ENCODE measurements around the gene ADGRF5.

The ADGRF5 gene

DNA sequence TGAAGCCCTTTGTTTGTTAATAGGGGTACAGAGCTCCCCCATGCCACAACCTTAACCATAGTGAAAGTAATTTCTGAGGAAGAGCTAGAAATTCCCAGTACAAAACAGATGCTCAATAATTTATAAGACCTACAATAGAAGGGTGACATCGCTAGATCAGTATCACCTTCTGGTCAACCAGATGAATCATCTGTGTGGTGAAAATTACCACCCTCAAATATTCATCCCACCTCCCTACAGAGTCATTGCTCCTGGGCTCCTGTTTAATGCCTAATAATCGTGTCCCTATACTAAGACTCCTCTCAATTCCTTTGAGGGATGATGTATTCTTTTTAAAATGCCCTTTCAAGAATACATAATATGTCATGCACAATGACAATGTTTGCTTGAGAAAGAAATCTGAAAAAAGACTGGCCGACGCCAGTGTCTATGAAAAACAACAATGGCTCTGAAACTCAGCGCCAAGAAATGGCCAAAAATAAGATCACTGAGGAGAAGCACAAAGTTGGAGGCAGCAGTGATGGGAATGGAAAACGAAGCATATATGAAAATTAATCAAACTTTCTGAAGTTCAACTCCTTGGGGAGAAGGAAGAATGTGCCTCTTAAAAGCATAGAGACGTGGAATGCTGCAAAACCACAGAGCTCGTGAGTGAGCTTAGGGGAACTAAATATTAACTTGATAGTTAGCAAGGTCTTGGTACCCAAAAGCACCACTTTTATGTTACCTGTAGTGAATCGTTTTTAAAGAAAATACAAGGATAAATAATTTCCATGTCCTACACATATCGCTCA, 11.0 kb upstream of the ADGRF5 start:
- DNase-seq (ENCODE audit: low read depth) = peak; percentile 19

DNA sequence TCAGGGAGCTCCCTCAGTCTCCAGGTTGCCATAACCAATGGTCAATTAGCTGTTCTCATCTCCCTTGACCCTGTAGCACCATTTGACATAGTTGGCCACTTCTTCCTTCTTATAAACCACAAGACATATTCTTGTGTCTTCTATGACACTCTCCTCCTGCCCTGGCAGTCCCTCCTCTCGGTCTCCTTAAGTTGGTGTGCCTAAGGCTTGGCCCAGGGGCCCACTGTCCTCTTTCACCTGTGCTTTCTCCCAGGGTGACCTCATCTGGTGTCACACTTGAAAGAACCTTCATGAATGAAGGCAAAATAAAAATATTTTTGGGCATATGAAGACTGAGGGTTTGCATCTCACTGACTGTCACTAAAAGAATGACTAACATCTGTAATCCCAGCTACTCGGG, 9.7 kb upstream of the ADGRF5 start:
- DNase-seq (ENCODE audit: low read depth) = no peak

DNA sequence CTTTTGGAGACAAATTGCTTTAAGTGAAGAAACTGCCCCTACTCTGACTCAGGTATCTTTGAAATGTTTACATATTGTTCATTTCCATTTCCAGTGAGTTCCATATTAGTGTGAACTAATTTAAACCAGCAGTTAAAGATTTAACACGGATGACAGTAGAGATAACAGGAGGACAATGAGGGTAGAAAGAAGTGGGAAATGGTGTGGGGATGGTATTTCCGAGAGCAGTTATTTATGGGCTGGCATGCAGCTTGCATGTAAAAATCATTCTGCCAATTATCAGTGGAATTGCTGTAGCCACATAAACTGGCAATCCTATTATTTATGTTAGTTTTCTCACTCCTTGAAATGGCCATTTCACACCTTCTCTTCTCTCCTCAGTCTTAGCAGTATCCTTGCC, 8.6 kb upstream of the ADGRF5 start:
- DNase-seq (ENCODE audit: low read depth) = no peak

DNA sequence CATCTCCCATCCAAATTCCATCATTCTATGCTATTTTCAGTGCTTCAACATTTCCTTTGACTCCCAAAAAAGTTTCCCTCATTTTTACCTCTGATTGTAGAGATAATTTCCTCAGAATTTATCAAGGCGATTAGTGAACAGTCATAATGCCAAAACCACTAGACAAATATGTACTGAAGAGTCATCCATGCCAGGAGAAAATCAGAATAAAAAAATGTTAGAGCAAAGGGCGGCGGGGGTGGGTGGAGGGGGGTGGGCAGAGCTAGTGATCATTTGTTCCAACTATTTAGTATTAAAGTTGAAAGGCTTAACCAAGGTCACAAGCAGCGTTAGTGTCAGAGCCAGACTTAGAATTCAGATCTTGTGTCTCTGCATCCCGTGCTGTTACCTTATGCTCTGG, 5.3 kb upstream of the ADGRF5 start:
- DNase-seq (ENCODE audit: low read depth) = no peak

DNA sequence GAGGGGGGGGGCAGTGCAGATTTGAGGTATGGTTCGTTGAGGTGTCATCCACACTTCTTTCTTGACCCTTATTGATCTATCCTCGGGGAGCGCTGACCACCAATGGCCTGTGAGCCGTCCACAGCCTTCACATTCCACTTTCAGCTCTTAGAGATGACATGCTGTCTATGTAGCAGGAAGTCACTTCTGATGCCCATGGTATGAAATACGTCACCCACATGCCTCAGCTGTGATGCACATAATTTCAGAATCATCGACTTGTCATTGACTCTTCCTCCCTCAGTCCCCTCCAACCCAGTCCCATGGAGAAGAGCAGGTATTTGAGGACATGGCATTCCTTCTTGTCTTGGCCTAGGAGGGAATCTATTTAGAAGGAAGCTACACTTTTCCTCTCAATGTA, 4.7 kb upstream of the ADGRF5 start:
- peak; percentile 15 for DNase-seq (ENCODE audit: low read depth)

DNA sequence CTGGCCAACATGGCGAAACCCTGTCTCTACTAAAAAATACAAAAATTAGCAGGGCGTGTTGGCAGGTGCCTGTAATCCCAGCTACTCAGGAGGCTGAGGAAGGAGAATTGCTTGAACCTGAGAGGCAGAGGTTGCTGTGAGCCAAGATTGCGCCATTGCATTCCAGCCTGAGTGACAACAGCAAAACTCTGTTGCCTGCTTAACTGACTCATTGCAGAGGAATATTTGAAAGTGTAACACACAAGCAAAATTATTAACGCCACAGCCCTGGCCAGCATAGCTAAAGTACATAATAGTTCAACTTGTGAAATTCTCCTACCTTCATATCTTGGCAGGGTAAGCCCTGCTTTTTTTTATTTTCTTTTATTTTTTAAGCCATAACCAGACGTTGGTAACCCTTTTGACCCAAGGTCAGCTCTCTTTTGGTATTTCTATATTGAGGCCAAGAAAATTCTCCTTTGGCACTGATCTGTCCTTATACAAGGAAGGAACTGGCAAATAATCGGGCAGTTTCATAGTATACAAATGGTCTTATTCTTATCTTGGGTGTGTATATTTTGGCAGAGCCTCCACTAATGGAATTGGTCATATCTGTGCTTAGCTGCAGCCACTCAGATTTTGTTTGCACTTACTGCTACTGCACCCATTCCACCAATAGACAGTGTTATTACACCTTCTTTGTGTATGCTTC, 4.0 kb upstream of the ADGRF5 start:
- DNase-seq (ENCODE audit: low read depth) = peak; percentile 64

DNA sequence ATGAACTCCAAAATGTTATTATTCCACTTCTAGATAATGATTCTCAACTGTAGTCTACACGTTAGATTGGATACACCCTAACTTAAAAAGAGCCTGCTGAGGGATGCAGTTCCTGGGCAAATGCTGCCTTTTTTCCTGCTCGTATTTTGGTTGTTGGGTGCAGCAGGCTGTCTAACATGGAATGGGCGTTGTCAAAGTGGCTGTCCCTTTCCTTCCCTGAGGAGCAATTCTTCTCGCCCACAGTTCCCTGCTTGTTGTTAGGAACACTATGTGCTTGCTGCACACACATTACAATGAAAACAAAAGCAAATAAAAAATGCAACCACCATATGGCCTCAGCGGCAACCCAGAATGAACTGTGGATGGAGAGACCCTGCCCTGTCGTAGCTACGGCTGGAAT, 1.7 kb upstream of the ADGRF5 start:
- DNase-seq (ENCODE audit: low read depth) = no peak

DNA sequence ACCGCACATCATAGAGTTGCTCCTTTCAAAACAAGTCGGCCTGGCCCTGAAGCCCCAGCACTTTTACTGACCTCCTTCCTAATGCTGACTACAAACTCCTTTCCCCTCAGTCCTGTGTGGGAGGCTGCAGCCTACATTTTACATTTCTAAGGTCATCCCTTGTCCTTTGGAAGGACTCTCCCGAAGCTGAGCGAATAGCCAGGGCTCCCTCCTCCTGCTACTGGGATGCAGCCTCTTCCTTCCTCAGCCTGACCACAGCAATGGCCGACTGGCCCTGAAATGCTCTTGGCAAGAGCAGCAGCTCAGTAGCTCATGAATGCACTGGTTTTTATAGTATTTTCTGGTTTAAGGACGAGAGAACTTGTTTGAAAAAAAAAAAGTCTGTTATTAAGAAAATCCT, 679 bp downstream of the ADGRF5 start:
- no peak for DNase-seq (ENCODE audit: low read depth)

DNA sequence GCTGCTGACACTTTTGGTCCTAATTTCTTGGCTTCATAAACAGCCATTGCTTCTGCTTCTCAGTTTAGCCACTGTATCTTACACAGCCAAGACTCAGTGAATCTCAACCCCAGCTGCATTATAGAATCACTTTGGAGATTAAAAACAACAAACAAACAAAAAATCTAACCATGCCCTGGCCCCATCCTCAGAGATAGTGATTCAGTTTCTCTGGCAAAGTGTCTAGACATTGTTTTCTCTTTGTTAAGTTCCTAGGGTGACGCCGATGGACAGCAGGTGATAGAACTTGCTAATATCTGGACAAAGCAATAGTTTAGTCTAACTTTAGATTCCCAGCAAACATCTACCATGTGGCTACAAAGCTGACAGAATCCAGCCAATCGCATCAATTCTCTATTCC, 2.9 kb downstream of the ADGRF5 start:
- no peak for DNase-seq (ENCODE audit: low read depth)

DNA sequence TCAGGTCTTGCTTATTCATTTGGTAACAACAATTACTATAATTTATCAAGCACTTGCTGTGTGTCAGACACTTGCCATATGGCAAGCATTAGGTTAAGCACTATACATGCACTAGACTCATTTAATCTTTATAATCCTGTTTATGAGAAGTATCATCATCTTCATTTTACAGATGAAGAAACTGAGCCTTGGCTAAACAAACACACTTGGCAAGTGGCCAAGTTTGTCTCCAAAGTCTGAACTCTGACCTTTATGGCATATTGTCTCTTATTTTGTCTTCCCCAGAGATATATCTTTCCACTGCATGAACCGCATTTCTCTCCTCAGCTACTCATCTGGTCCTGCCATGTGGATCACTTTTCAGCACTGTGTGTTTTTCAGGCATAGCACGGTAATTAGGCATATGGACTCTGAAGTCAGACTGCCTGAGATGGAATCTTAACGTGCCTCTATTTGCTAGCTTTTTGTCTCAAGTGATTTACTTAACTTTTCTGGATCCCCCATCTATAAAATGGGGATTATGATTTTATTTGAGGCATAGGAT, 4.7 kb downstream of the ADGRF5 start:
- DNase-seq (ENCODE audit: low read depth) = no peak

DNA sequence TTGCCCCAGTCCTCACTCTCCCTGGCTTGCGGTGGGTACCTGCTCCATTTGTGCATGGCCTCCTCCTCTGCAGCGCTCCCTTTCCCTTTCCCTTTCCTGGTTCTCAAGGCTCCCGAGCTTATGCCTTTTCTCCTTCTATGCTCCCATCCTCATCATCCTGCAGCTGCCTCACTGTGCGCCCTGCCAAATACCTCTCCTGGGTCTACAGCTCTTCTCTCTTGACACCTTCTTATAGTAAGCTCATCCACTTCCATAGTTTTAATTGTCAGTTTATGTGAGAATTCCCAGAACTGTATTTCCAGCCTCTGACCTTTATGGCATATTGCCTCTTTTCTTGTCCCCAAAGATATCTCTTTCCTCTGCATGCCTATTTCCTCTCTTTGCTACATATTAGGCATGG, 5.9 kb downstream of the ADGRF5 start:
- DNase-seq (ENCODE audit: low read depth) = no peak

DNA sequence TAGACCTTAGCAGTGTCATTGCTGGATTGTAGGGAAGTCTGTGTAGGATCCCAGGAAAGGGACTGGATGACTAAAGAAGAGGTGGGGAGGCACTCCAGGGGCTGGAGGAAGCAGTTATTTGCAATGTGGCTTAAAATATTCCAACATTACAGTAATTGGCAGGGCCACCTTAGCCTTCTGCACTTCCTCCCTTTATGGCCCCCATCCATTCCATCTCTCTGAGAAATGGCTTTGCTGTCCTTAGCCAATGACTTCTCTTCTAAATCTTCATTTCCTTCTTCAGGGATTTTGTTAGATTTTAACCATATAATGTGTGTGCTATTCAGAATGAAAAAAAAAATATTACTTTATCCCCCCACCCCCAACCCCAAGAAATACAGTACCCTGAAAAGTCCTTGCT, 6.4 kb downstream of the ADGRF5 start:
- no peak for DNase-seq (ENCODE audit: low read depth)

DNA sequence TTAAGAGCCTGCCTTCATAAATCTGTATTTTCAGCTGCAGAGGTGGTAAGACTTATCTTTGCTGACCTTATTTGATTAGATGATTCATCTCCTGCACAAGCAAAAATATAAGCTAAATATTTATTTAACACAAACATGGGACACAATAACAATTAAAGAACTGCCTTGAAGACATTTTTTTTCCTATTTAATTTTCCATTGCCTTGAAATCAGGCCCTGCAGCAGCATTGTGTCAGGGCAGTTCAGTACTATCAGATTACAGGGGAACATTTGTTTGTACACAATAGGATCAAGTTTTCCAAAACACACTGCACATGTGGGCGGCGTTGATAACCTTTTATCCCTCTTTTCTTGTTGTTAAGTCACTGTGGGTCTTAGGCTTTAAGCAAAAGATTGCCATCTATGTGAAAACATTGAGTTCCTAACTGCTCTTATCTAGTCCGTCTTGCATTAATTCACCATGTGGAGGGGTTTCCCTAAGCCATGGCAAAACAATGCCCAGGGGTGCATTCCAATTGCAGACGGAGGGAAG, 7.4 kb downstream of the ADGRF5 start:
- DNase-seq (ENCODE audit: low read depth) = no peak

DNA sequence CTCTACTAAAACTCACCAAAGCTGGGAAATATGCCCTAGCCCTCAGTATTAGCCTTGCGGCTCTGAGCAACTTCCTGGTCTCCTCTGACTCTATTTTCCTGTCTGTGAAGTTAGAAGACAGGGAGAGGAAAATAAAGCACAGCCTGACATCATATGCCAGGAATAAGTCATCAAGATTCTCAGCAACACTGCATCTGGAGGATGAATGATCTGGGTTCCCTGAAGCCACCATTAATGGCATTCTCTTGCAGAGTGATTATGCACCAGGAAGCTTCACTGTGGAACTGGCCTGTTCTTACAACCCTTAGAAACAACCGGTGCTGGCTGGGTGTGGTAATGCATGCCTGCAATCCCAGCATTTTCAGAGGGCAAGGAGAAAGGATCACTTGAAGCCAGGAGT, 12.4 kb downstream of the ADGRF5 start:
- DNase-seq (ENCODE audit: low read depth) = no peak

DNA sequence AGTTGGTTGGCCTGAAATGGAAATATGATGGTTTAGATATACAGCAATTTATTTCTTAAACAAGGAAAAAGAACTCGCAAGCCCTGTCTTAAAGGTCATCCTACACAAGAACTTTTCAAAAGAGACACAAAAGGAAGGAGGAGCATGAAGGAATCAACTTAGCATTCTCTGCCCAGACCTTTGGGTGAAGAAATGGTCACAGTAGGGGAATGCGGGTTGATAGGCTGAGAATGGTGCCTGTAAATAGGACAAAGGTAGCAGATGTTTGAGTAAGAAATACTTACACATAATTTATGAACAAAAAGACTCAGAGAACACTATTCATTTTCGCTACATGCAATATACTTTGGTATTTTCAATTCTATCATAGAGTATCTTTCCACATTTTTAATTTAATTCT, 15.0 kb downstream of the ADGRF5 start:
- DNase-seq (ENCODE audit: low read depth) = no peak

DNA sequence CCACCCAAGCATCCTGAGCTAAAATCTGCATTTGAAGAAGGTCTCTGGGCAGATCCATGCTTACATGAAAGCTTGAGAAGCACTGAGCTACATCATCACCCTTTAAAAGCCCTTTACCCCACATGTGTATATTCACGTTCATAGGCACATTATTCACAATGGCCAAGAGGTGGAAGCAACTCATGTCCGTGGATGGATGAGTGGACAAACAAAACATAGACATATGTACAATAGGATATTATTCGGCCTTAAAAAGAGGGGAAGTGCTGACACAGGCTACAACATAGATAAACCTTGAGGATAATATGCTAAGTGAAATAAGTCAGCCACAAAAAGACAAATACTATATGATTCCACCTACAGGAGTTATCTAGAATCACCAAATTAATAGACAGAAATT, 17.6 kb downstream of the ADGRF5 start:
- no peak for DNase-seq (ENCODE audit: low read depth)

DNA sequence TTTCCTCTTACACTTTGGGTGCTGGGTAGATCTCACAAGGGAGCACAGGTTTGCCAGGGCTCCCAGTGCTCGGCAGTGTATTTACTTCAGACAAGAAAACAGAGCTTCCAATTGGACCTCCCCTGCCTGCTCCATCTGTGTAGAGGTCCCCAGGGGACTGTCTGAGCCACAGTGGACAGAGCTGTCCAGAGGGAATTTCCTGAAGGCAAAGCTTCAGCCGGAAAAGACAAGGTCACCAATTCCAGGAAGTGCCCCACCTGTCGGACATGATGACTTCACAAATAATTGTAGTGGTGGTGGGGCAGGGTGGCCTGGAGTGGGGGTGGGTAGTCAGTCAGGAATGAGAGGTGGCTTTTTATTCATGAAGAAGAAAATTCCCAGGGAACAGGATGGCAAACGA, 18.6 kb downstream of the ADGRF5 start:
- no peak for DNase-seq (ENCODE audit: low read depth)

DNA sequence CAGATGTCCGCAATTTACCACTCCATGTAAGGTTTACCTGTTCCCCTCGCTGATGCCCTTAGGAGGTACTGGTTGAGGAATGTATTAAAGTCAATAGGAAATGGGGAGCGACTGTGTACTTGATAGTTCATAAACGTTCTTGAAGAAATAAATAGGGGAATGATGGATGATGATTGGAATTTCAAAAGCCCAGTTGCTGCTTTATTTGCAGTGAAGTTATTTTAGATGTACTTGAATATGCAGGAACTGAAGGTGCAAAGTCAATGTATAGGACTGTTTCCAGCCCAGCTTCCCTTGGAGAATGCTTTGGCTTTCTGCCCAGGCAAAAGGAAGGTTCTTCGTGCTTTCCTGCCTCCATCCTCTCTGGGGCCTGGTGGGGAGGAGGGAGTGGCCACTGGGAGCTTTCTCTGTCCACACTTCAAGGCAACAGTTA, 19.8 kb downstream of the ADGRF5 start:
- DNase-seq (ENCODE audit: low read depth) = no peak

DNA sequence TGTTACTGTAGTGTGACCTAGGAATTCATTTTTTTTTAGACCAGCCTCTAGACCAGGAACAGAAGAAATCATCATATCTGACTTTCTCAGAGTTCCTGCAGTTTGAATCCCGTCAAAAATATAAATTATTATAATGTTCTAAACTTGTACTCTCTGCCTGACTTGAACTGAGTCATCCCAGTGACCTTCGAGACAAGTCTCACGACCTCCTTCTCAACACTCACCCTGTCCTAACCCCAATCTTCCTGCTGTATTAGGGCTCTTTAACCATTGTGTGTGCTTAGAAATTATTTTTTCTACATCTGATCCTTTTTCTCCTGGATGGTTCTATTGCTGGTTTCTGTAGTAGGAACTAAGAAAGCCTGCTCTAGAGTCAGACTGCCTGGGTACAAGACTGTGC, 21.5 kb downstream of the ADGRF5 start:
- DNase-seq (ENCODE audit: low read depth) = no peak

DNA sequence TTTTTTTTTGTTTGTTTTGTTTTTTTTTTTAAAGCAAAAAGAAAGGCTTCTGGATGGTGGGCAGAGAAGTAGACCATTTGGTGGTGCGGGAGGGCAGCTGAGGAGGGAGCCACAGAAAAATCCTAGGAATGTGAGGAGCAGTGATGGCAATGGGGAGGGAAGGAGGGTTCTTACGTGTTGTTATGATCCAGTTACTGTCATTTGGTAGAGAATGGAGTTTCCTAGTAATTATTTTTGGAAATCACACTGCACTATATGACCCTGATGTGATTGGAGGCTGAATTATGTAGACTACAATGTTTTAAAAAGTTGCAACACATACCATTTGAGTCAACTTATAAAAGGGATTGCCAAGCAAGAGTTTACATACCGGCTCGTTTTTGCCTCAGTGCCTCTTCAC, 22.1 kb downstream of the ADGRF5 start:
- no peak for DNase-seq (ENCODE audit: low read depth)

DNA sequence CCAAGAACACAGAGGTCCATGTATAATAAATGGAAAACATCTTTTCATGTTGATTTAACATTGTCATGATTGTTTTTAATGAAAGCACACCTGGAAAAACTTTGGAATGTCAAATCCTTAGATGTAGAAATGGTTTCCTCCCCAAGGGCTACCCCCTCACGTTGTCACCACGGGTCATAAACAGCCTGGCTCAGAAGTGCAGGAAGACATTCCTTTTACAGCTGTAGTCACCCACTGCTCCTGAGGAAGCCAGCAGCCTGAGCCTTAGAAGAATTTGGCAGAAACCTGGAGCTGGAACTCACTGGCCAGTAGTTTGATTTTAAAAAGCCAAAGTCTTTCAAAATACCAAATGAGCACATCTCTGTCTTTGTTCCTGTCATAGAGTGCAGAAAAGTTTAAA, 23.7 kb downstream of the ADGRF5 start:
- no peak for DNase-seq (ENCODE audit: low read depth)

DNA sequence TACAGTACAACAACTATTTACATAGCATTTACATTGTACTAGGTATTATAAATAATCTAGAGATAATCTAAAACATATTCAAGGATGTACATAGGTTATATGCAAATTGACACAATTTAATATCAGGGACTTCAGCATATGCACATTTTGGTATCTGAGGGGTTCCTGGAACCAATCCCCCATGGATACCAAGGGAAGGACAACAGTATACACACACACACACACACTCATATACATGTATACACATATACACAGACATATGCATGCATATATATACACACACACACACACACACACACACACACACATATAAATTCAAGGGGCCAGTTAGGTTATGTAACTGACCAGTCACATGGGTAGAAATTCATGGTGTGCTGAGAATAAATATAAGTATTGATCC, 24.9 kb downstream of the ADGRF5 start:
- DNase-seq (ENCODE audit: low read depth) = no peak

DNA sequence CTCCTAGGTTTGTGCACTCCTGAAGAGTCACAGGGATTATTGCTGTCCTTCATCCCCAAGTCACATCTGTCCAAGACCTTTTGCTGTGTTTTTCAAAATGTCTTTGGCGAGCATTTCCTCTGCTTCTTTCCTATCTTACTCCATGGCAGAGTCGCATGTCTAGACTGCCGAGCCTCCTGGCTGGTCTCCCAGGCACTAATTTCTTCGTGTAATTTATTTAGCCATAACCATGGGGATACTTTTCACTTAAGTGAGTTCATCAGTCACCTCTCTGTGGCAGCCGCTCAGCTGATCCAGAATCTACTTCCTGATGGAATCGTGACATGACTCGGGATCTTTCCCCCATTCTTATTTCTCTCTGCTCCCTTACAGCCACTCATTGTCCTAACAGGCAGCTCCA, 25.8 kb downstream of the ADGRF5 start:
- DNase-seq (ENCODE audit: low read depth) = no peak
